Ishikawa (cell line): ENCODE results near the gene BANF2.

Experiments
- CEBPB ChIP-seq: IDR thresholded peaks from 2 replicates; pipeline ENCODE4 v1.6.1; 2012
- CREB1 ChIP-seq: IDR thresholded peaks from 2 replicates; pipeline ENCODE4 v1.6.1; 2012; ENCODE audit warnings: low read depth
- EGR1 ChIP-seq: IDR thresholded peaks from 2 replicates; pipeline ENCODE4 v1.6.1; 2012
- EP300 ChIP-seq: IDR thresholded peaks from 2 replicates; pipeline ENCODE4 v1.6.1; 2012; ENCODE audit warnings: borderline replicate concordance
- FOXM1 ChIP-seq: IDR thresholded peaks from 2 replicates; pipeline ENCODE4 v1.6.1; 2012; ENCODE audit warnings: low read depth, borderline replicate concordance
- MAX ChIP-seq: IDR thresholded peaks from 2 replicates; pipeline ENCODE4 v1.6.1; 2012
- NFIC ChIP-seq: IDR thresholded peaks from 2 replicates; pipeline ENCODE4 v1.6.1; 2012
- REST ChIP-seq: IDR thresholded peaks from 2 replicates; pipeline ENCODE4 v1.6.1; 2012; ENCODE audit warnings: low read depth, mild to moderate bottlenecking
- TAF1 ChIP-seq: IDR thresholded peaks from 2 replicates; pipeline ENCODE4 v1.6.1; 2012; ENCODE audit warnings: low read depth, mild to moderate bottlenecking
- TEAD4 ChIP-seq: IDR thresholded peaks from 2 replicates; pipeline ENCODE4 v1.6.1; 2012
- ZBTB7A ChIP-seq: IDR thresholded peaks from 2 replicates; pipeline ENCODE4 v1.6.1; 2012; ENCODE audit warnings: low read depth

- TF ChIP-seq EGR1 (no peak), TAF1 (no peak), CEBPB (no peak), ZBTB7A (no peak), MAX (no peak), TEAD4 (no peak), REST (no peak), EP300 (no peak), FOXM1 (no peak), NFIC (no peak), CREB1 (no peak)
These were observed 12.4 kb downstream of the BANF2 start for GRCh38 chr20:17712201-17712600.
